Hepatocyte (in vitro differentiated cells): ENCODE data around the gene RRM1. TPM values are rescaled to one million over a fixed set of nuclear protein-coding genes. Genes with fewer than 3 reads are reported as not detected.
"Not testable (repeated sequence)": the region's sequence is repeated elsewhere in the genome, so short reads cannot be mapped to it uniquely, and the experiment has no call there.

Experiments used
- DNase-seq: peaks from one replicate; pipeline ENCODE4 v3.0.0-alpha.2; 2016; ENCODE audit warnings: low spot score
- H2AFZ ChIP-seq: fragments of 200-600 bp; sonication (generic); 2 replicates; pipeline ENCODE4 v1.6.0; 2016; ENCODE audit warnings: antibody characterized with exemption, mild to moderate bottlenecking
- H3K27ac ChIP-seq: fragments of 200-600 bp; sonication (generic); 2 replicates; pipeline ENCODE4 v1.5.1; 2016; ENCODE audit warnings: mild to moderate bottlenecking
- H3K27me3 ChIP-seq: fragments of 200-600 bp; sonication (generic); 2 replicates; pipeline ENCODE4 v1.6.1; 2016
- H3K36me3 ChIP-seq: fragments of 200-600 bp; sonication (generic); replicated peaks from 2 replicates; pipeline ENCODE4 v1.5.1; 2016; ENCODE audit warnings: low read depth; ENCODE audit not compliant: insufficient read depth
- H3K4me1 ChIP-seq: fragments of 200-600 bp; sonication (generic); 2 replicates; pipeline ENCODE4 v1.5.1; 2016; ENCODE audit warnings: mild to moderate bottlenecking, moderate library complexity; ENCODE audit not compliant: insufficient read depth
- H3K4me2 ChIP-seq: fragments of 200-600 bp; sonication (generic); 2 replicates; pipeline ENCODE4 v1.6.0; 2016
- H3K4me3 ChIP-seq: fragments of 200-600 bp; sonication (generic); 2 replicates; pipeline ENCODE4 v1.5.1; 2016; ENCODE audit warnings: mild to moderate bottlenecking
- H3K79me2 ChIP-seq: fragments of 200-600 bp; sonication (generic); 2 replicates; pipeline ENCODE4 v1.6.0; 2017; ENCODE audit warnings: mild to moderate bottlenecking
- H3K9me2 ChIP-seq: fragments of 200-600 bp; sonication (generic); replicated peaks from 2 replicates; pipeline ENCODE4 v1.6.0; 2017; ENCODE audit warnings: mild to moderate bottlenecking; ENCODE audit not compliant: insufficient read depth
- H3K9me3 ChIP-seq: fragments of 200-600 bp; sonication (generic); 2 replicates; pipeline ENCODE4 v1.5.1; 2016; ENCODE audit warnings: low read depth, mild to moderate bottlenecking
- H4K20me1 ChIP-seq: fragments of 200-600 bp; sonication (generic); 2 replicates; pipeline ENCODE4 v1.6.0; 2016; ENCODE audit warnings: mild to moderate bottlenecking; ENCODE audit not compliant: insufficient read depth, poor library complexity, severe bottlenecking
- CTCF ChIP-seq: fragments of 200-600 bp; sonication (generic); IDR thresholded peaks from 2 replicates; pipeline ENCODE4 v1.5.1; 2016; ENCODE audit warnings: antibody characterized with exemption, mild to moderate bottlenecking; ENCODE audit not compliant: poor library complexity
- EZH2 ChIP-seq: fragments of 200-600 bp; sonication (generic); IDR thresholded peaks from 2 replicates; pipeline ENCODE4 v1.6.1; 2016; ENCODE audit warnings: antibody characterized with exemption, mild to moderate bottlenecking, borderline replicate concordance
- EZH2phosphoT487 ChIP-seq: fragments of 200-600 bp; sonication (generic); IDR thresholded peaks from one replicate; pipeline ENCODE4 v1.6.1; 2018; ENCODE audit warnings: antibody characterized with exemption, mild to moderate bottlenecking, low read depth, moderate library complexity; ENCODE audit not compliant: unreplicated experiment, severe bottlenecking
- WGBS: methylation state at CpG from one replicate; pipeline ENCODE4 v1.1.6; 2016; ENCODE audit warnings: low lambda C conversion rate; ENCODE audit errors: missing lambda C conversion rate; 5-methylcytosine and 5-hydroxymethylcytosine counted together
- polyA plus RNA-seq: library from polyadenylated mRNA; unstranded; fragments of >200 nt; fragmentation: Nextera tagmentation; extraction: Ambion mirVana; gene quantifications from 2 replicates; pipeline ENCODE4 v1.2.1, GENCODE V29; 2016
- total RNA-seq: library from RNA; depleted of rRNA; stranded (reverse); fragments of >200 nt; gene quantifications from 2 replicates; pipeline ENCODE4 v1.2.3, GENCODE V29; 2014

The RRM1 gene
- total and polyA plus RNA-seq, 2 experiments from 2014 or later: 25.9 to 34.5 TPM

GRCh38 chr11:4050138-4050537 is 44.5 kb upstream of the RRM1 start:
- WGBS: 94% methylated on average over 1 of the region's 1 CpG
- H3K9me3 ChIP-seq: no peaks in the 10 kb centered on the region
- TF ChIP-seq EZH2 (no peak), EZH2phosphoT487 (no peak), CTCF (no peak)
- no peak overlapping the region for H3K4me2 ChIP-seq
- H2AFZ ChIP-seq: no peak overlapping the region
- no peaks in the 10 kb centered on the region for H3K27me3 ChIP-seq
- H3K9me2 ChIP-seq: no peaks in the 10 kb centered on the region
- H3K36me3 ChIP-seq: no peaks in the 10 kb centered on the region
- H3K79me2 ChIP-seq: no peaks in the 10 kb centered on the region
- peaks cover 3% of the 10 kb centered on the region for H3K4me1 ChIP-seq
- no peak overlapping the region for H3K4me3 ChIP-seq
- no peak overlapping the region for H3K27ac ChIP-seq
- no peak for DNase-seq
- no peaks in the 10 kb centered on the region for H4K20me1 ChIP-seq

GRCh38 chr11:4053200-4053599 is 41.4 kb upstream of the RRM1 start:
- H3K4me3 ChIP-seq, H3K9me2 ChIP-seq, H3K36me3 ChIP-seq, H3K4me1 ChIP-seq, H4K20me1 ChIP-seq, H3K79me2 ChIP-seq, H3K4me2 ChIP-seq, H3K27ac ChIP-seq, DNase-seq, H2AFZ ChIP-seq, H3K9me3 ChIP-seq, H3K27me3 ChIP-seq: not testable (repeated sequence)
- WGBS: 96% methylated on average over 4 of the region's 4 CpGs

- WGBS: 65% methylated on average over 1 of the region's 1 CpG
Measured at GRCh38 chr11:4054643-4055042, 40.0 kb upstream of the RRM1 start.

GRCh38 chr11:4059424-4059823 is 35.2 kb upstream of the RRM1 start:
- no peaks in the 10 kb centered on the region for H3K36me3 ChIP-seq
- TF ChIP-seq EZH2 (no peak), EZH2phosphoT487 (no peak)
- 89% methylated on average over 1 of the region's 1 CpG for WGBS

More at GRCh38 chr11:4054643-4055042, 40.0 kb upstream of the RRM1 start:
- TF ChIP-seq EZH2phosphoT487 (no peak), CTCF (no peak), EZH2 (no peak)
- Histone ChIP-seq H3K4me3 (no peak overlapping the region), H3K27me3 (no peaks in the 10 kb centered on the region), H3K36me3 (no peaks in the 10 kb centered on the region), H2AFZ (no peak overlapping the region), H3K27ac (no peak overlapping the region), H3K9me2 (no peaks in the 10 kb centered on the region), H4K20me1 (no peaks in the 10 kb centered on the region), H3K79me2 (no peaks in the 10 kb centered on the region), H3K9me3 (no peaks in the 10 kb centered on the region), H3K4me1 (peaks cover 5% of the 10 kb centered on the region), H3K4me2 (no peak overlapping the region)
- no peak for DNase-seq

More at GRCh38 chr11:4059424-4059823, 35.2 kb upstream of the RRM1 start:
- Histone ChIP-seq H3K4me1 (peaks cover 15% of the 10 kb centered on the region), H3K27me3 (no peaks in the 10 kb centered on the region), H3K4me3 (no peak overlapping the region), H3K79me2 (no peaks in the 10 kb centered on the region), H3K4me2 (no peak overlapping the region), H2AFZ (no peak overlapping the region), H3K9me3 (no peaks in the 10 kb centered on the region), H3K27ac (no peak overlapping the region), H4K20me1 (no peaks in the 10 kb centered on the region), H3K9me2 (no peaks in the 10 kb centered on the region)
- no peak for DNase-seq
